GM21576 (cell line): Measurements from ENCODE around the gene MAPK7.
A peak's percentile ranks its signal among the peaks of the same experiment; 100 is the strongest.

Source experiments
- ATAC-seq: cut with Tn5 transposase; IDR thresholded peaks from one replicate; pipeline ENCODE4 v1.9.1; 2021; ENCODE audit warnings: mild to moderate bottlenecking, moderate library complexity; ENCODE audit not compliant: unreplicated experiment

Gene MAPK7

GRCh38 chr17:19377602-19378415 lies 489 bp upstream of the MAPK7 start:
- ATAC-seq = peak; percentile 90

GRCh38 chr17:19379361-19380065 lies 1.2 kb downstream of the MAPK7 start:
- no peak for ATAC-seq

GRCh38 chr17:19380481-19381301 lies 2.4 kb downstream of the MAPK7 start:
- ATAC-seq = no peak

- no peak for ATAC-seq
These were observed 3.1 kb downstream of the MAPK7 start for GRCh38 chr17:19381361-19381740.

GRCh38 chr17:19381741-19382444 lies 3.6 kb downstream of the MAPK7 start:
- no peak for ATAC-seq

- ATAC-seq = no peak
These were observed 4.5 kb downstream of the MAPK7 start for GRCh38 chr17:19382531-19383444.

- ATAC-seq = no peak
These were observed 5.6 kb downstream of the MAPK7 start for GRCh38 chr17:19383681-19384470.

GRCh38 chr17:19384723-19385391 lies 6.6 kb downstream of the MAPK7 start:
- ATAC-seq = no peak

GRCh38 chr17:19385521-19385983 lies 7.3 kb downstream of the MAPK7 start:
- no peak for ATAC-seq

GRCh38 chr17:19386051-19386929 lies 8.0 kb downstream of the MAPK7 start:
- ATAC-seq = no peak

- no peak for ATAC-seq
These were observed 8.9 kb downstream of the MAPK7 start, which contains the start of gene MFAP4 for GRCh38 chr17:19386974-19387920. Gene MFAP4 (minus strand): TSS chr17:19387190. CDS start chr17:19387155, 35 bp downstream.

- no peak for ATAC-seq
These were observed 9.7 kb downstream of the MAPK7 start for GRCh38 chr17:19387921-19388521.

GRCh38 chr17:19388791-19389785 lies 10.8 kb downstream of the MAPK7 start:
- no peak for ATAC-seq

- no peak for ATAC-seq
These were observed 12.7 kb downstream of the MAPK7 start for GRCh38 chr17:19390951-19391350.

GRCh38 chr17:19391432-19391831 lies 13.1 kb downstream of the MAPK7 start:
- no peak for ATAC-seq
